HG03457 (cell line): ENCODE data around the gene NSUN4.
"Not testable (repeated sequence)": the region's sequence is repeated elsewhere in the genome, so short reads cannot be mapped to it uniquely, and the experiment has no call there.

Experiments
- ATAC-seq: cut with Tn5 transposase; IDR thresholded peaks from one replicate; pipeline ENCODE4 v1.9.1; 2021; ENCODE audit warnings: moderate number of reproducible peaks; ENCODE audit not compliant: unreplicated experiment

Gene NSUN4

GRCh38 chr1:46340404-46341221, at the start of gene NSUN4:
TSS of gene NSUN4 (plus strand) at chr1:46340807. CDS start at chr1:46340827, 20 bp downstream.
- ATAC-seq, result peak; percentile 71

GRCh38 chr1:46295306-46295705, 45.3 kb upstream of the NSUN4 start:
- no peak for ATAC-seq

- no peak for ATAC-seq
Observed at GRCh38 chr1:46298387-46298786, 42.2 kb upstream of the NSUN4 start.

- ATAC-seq, result no peak
Observed at GRCh38 chr1:46300673-46301405, 39.8 kb upstream of the NSUN4 start.

- no peak for ATAC-seq
Observed at GRCh38 chr1:46301406-46301807, 39.2 kb upstream of the NSUN4 start.

- no peak for ATAC-seq
Observed at GRCh38 chr1:46301808-46302640, 38.6 kb upstream of the NSUN4 start.

GRCh38 chr1:46302641-46303037, 38.0 kb upstream of the NSUN4 start:
- ATAC-seq, result peak; percentile 5

- ATAC-seq, result peak; percentile 67
Observed at GRCh38 chr1:46303038-46303871, 37.4 kb upstream of the NSUN4 start, which contains the start of the genes LRRC41 and UQCRH. TSS of gene LRRC41 (minus strand) at chr1:46303616. CDS start at chr1:46303322, 294 bp downstream. TSS of gene UQCRH (plus strand) at chr1:46303698. CDS start at chr1:46303767, 69 bp downstream.

- no peak for ATAC-seq
Observed at GRCh38 chr1:46303872-46304326, 36.7 kb upstream of the NSUN4 start.

- no peak for ATAC-seq
Observed at GRCh38 chr1:46306159-46306530, 34.5 kb upstream of the NSUN4 start.

- ATAC-seq, result no peak
Observed at GRCh38 chr1:46309401-46310159, 31.0 kb upstream of the NSUN4 start.

GRCh38 chr1:46310321-46310720, 30.3 kb upstream of the NSUN4 start:
- ATAC-seq, result no peak

GRCh38 chr1:46315669-46316403, 24.8 kb upstream of the NSUN4 start:
- ATAC-seq, result no peak

GRCh38 chr1:46317323-46317722, 23.3 kb upstream of the NSUN4 start:
- no peak for ATAC-seq

GRCh38 chr1:46319301-46319700, 21.3 kb upstream of the NSUN4 start:
- ATAC-seq, result not testable (repeated sequence)

GRCh38 chr1:46319960-46320914, 20.4 kb upstream of the NSUN4 start:
- ATAC-seq, result not testable (repeated sequence)

GRCh38 chr1:46322191-46322590, 18.4 kb upstream of the NSUN4 start:
- not testable (repeated sequence) for ATAC-seq
